Uterine smooth muscle cell (primary cell): ENCODE measurements around the gene PKIB. TPM values are rescaled to one million over a fixed set of nuclear protein-coding genes. Genes with fewer than 3 reads are reported as not detected.

Source experiments
- total RNA-seq: library from RNA; depleted of rRNA; stranded (reverse); fragments of >200 nt; gene quantifications from 2 replicates; pipeline ENCODE4 v1.2.3, GENCODE V29; 2014

PKIB gene, protein sequence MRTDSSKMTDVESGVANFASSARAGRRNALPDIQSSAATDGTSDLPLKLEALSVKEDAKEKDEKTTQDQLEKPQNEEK
- 3.1 and 3.8 TPM in 2 replicates for total RNA-seq

DNA sequence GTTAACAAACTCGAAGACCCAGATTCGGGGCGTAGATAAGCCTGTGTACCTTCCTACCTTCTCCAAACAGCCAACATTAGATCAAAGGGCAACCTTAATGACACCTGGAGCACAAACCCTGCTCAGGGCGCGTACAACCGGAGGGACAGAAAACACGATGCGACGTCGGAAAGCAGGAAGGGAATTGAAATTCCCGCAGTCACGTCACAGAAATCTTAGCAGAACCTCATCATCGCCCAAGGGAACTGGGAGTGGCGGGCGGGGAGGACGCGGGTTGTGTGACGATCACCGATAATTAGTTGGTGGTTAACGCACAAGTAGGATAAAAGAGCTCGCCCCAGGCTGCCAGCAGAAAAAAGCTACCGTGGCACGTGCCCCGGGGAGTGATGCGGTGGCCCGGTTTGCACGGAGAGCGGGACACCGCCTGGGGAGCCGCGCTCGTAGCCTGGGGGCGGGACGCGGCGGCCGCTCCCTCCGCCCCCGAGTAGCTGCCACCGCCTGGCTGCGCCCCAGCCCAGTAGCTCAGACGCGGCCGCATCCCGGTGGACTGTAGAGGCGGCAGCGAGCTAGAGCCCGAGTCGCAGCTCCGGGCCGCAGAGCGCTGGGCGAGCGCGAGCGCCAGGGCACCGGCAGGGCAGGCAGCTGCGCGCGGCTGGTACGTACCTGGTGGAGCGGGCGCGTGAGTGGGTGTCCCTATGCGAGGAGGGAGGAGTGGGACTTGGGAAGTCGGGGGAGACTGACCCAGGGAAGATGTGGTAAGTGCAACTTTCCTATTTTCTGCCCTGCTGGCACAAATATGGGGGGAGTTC is at the start of gene PKIB:
Gene PKIB (plus strand): TSS at position 525 of the 809 bp plus-strand sequence. CDS start 107,390 bp downstream, outside the sequence.

Other genes starting within 250 kb of the PKIB start
- gene HSF2, start 210.8 kb upstream of the PKIB start, total RNA-seq: 44.5 and 46.6 TPM in 2 replicates
- gene SERINC1, start 138.6 kb upstream of the PKIB start, total RNA-seq: 253 and 264 TPM in 2 replicates
- not detected in 2 replicates for gene FABP7, start 169.3 kb downstream of the PKIB start, total RNA-seq
- 11.7 and 38.1 TPM in 2 replicates for gene SMPDL3A, start 178.9 kb downstream of the PKIB start, total RNA-seq